ENCODE data around the gene NLRP7. TPM values are rescaled to one million over a fixed set of nuclear protein-coding genes. Genes with fewer than 3 reads are reported as not detected.
"Not testable (repeated sequence)": the region's sequence is repeated elsewhere in the genome, so short reads cannot be mapped to it uniquely, and the experiment has no call there.

The NLRP7 gene
- total and polyA plus RNA-seq, 2 of the 13 experiments (the other 11 are each of a cell fraction or from before 2014, with no cell fraction given), result not detected

GRCh38 chr19:54952591-54953344, 5.4 kb upstream of the NLRP7 start:
- Histone ChIP-seq H2AFZ (ENCODE audit: low read length) (no peak overlapping the region), H3K27ac (ENCODE audit: extremely low read length, insufficient read depth, low read length) (no peak overlapping the region), H3K4me2 (ENCODE audit: low read depth, low read length) (no peak overlapping the region), H3K4me3 (replicated peaks in 1 of 3; ENCODE audit: insufficient read depth in 1 of 3, low read depth in 2 of 3, low read length in 3 of 3) (no peak overlapping the region), H4K20me1 (ENCODE audit: insufficient read depth, low read length) (no peaks in the 10 kb centered on the region), H3K27me3 (ENCODE audit: control insufficient read depth in 1 of 2, insufficient read depth in 2 of 2, low read length in 2 of 2) (0 out of 5 replicates have a peak, but pooled peaks cover 0 to 3% of the 10 kb centered on the region in 2 experiments), H3K4me1 (ENCODE audit: insufficient read depth, low read length) (no peaks in the 10 kb centered on the region), H3K36me3 (replicated peaks in 1 of 2; ENCODE audit: control insufficient read depth in 1 of 2, insufficient read depth in 2 of 2, low read length in 2 of 2) (no peaks in the 10 kb centered on the region), H3K9ac (ENCODE audit: insufficient read depth, low read depth, low read length) (no peak overlapping the region), H3K9me3 (ENCODE audit: low read length) (no peaks in the 10 kb centered on the region), H3K79me2 (ENCODE audit: insufficient read depth, low read length) (no peaks in the 10 kb centered on the region)
- no TSS peak for BruUV-seq (replicated peaks)
- ChIA-PET POLR2A (no interaction called here), CTCF (ENCODE audit: low intra/inter-chr PET ratio, low total read pairs) (no interaction called here)
- no peak for DNase-seq (ENCODE audit: low spot score)
- in situ Hi-C loops (cut with HindIII; ENCODE audit: extremely low pct_ligation_motif_present, low pct_unique_long_range_greater_than_20kb) (no loop called here), intact Hi-C loops (cut with micrococcal nuclease; ENCODE audit: unreplicated experiment) (no loop called here)
- 59% methylated on average over 22 of the region's 23 CpGs for WGBS (ENCODE audit: low lambda C conversion rate)
- TF ChIP-seq ZFX (CRISPR knock-in tag; IDR thresholded peaks at IDR 0.05; ENCODE audit: low read depth) (no peak), ZNF691 (CRISPR knock-in tag; IDR thresholded peaks at IDR 0.05; ENCODE audit: borderline replicate concordance, low read depth) (no peak), TOPORS (CRISPR knock-in tag; IDR thresholded peaks at IDR 0.05) (no peak), TEAD3 (CRISPR knock-in tag; optimal IDR thresholded peaks at IDR 0.05; ENCODE audit: borderline replicate concordance) (no peak), ZFP1 (CRISPR knock-in tag; IDR thresholded peaks at IDR 0.05) (no peak), IKZF5 (CRISPR knock-in tag; IDR thresholded peaks at IDR 0.05) (no peak), SIN3A (IDR thresholded peaks at IDR 0.05; ENCODE audit: borderline replicate concordance, low read depth, low read length) (no peak), ZNF512B (CRISPR knock-in tag; IDR thresholded peaks at IDR 0.05; ENCODE audit: borderline replicate concordance) (no peak)
- no peak for ATAC-seq
- FAIRE-seq, result no peak

GRCh38 chr19:54950580-54950979, 3.2 kb upstream of the NLRP7 start:
- intact Hi-C loops (cut with micrococcal nuclease; ENCODE audit: unreplicated experiment); H3K79me2 ChIP-seq (ENCODE audit: insufficient read depth, low read length); H3K27me3 ChIP-seq (ENCODE audit: control insufficient read depth in 1 of 2, insufficient read depth in 2 of 2, low read length in 2 of 2); CTCF ChIA-PET (ENCODE audit: low intra/inter-chr PET ratio, low total read pairs); H3K9me3 ChIP-seq (ENCODE audit: low read length); in situ Hi-C loops (cut with HindIII; ENCODE audit: extremely low pct_ligation_motif_present, low pct_unique_long_range_greater_than_20kb); DNase-seq (ENCODE audit: low spot score); H3K27ac ChIP-seq (ENCODE audit: extremely low read length, insufficient read depth, low read length); BruUV-seq (replicated peaks); ATAC-seq; H2AFZ ChIP-seq (ENCODE audit: low read length); H3K4me3 ChIP-seq (replicated peaks in 1 of 3; ENCODE audit: insufficient read depth in 1 of 3, low read depth in 2 of 3, low read length in 3 of 3); FAIRE-seq; H3K9ac ChIP-seq (ENCODE audit: insufficient read depth, low read depth, low read length); H3K4me1 ChIP-seq (ENCODE audit: insufficient read depth, low read length); H4K20me1 ChIP-seq (ENCODE audit: insufficient read depth, low read length); H3K4me2 ChIP-seq (ENCODE audit: low read depth, low read length); H3K36me3 ChIP-seq (replicated peaks in 1 of 2; ENCODE audit: control insufficient read depth in 1 of 2, insufficient read depth in 2 of 2, low read length in 2 of 2); POLR2A ChIA-PET: not testable (repeated sequence)
- WGBS (ENCODE audit: low lambda C conversion rate), result 63% methylated on average over 10 of the region's 10 CpGs
